Spleen (tissue), 7 donors: ENCODE data around the gene SLC30A3.

Experiments used
- POLR2A ChIP-seq, 3 donors: fragments of 450-650 bp; IDR thresholded peaks; one replicate each; pipeline ENCODE4 v1.5.1; 2017; ENCODE audit warnings: antibody characterized with exemption in 3 of 3, mild to moderate bottlenecking in 1 of 3
- POLR2AphosphoS5 ChIP-seq, 3 donors: sonication (generic); formaldehyde crosslinking; IDR thresholded peaks; one replicate each; pipeline ENCODE4 v1.5.1; 2017; ENCODE audit warnings: antibody characterized with exemption in 3 of 3
- TF ChIP-seq, protein P1 (sequence below), 11 experiments: fragments of 200-600 bp in 7 of 11; fragments of 450-650 bp in 4 of 11; sonication (generic) in 4 of 11; IDR thresholded peaks in 8 of 11; conservative IDR thresholded peaks in 3 of 11; 1 replicate in 7 of 11; 2 replicates in 4 of 11; pipeline versions ENCODE4 v1.4.0 to v1.8.0; 2016 to 2021; ENCODE audit warnings: antibody characterized with exemption in 11 of 11, inconsistent platforms in 4 of 11, mild to moderate bottlenecking in 1 of 11
- donor health status: DM: no; HTN: no; CAD: no; lungs with moderate emphysema.
- donor health status: DM: no; HTN: no; CAD: no.
- donor health status: DM: no; HTN: no; CAD: no.

DNA sequence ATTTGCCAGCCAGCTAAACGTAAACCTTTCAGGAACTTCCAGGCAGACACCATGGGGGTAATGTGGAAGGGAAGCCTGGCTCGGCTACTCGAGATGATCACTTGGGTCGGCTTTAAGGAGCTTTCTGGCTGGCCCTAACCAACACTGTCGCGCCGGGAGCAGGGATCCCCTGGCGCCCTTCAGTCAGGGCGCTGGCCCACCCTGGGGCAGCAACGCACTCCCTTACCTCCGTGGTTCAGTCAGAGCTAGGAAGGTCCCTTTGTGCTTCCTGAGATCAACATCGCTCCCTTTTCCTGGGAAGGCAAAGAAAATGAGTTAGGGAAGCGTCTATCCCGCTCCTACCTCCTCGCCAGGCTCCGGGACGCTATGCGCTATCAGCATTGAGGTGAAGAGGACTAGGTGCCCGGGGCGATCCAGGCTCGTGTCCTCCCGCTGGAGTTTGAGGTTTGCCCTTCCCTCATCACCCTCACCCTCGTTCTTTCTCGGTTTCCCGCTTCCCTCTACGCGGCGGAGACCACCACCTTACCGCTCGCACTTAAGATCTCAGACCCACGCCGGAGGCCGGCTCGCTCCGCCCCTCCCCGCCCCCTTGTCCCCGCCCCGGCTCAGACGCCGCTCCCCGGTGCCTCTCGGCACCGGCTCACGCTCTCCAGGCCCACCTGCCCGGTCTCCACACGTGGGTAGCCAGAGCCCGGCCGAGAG, 51.5 kb downstream of the SLC30A3 start:
- TF ChIP-seq, protein P1, sequence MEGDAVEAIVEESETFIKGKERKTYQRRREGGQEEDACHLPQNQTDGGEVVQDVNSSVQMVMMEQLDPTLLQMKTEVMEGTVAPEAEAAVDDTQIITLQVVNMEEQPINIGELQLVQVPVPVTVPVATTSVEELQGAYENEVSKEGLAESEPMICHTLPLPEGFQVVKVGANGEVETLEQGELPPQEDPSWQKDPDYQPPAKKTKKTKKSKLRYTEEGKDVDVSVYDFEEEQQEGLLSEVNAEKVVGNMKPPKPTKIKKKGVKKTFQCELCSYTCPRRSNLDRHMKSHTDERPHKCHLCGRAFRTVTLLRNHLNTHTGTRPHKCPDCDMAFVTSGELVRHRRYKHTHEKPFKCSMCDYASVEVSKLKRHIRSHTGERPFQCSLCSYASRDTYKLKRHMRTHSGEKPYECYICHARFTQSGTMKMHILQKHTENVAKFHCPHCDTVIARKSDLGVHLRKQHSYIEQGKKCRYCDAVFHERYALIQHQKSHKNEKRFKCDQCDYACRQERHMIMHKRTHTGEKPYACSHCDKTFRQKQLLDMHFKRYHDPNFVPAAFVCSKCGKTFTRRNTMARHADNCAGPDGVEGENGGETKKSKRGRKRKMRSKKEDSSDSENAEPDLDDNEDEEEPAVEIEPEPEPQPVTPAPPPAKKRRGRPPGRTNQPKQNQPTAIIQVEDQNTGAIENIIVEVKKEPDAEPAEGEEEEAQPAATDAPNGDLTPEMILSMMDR (IDR thresholded peaks at IDR 0.05 in 8 of 11, conservative IDR thresholded peaks at IDR 0.05 in 3 of 11), result no peak
- no peak for TF ChIP-seq POLR2AphosphoS5 (IDR thresholded peaks at IDR 0.05)
- no peak for TF ChIP-seq POLR2A (IDR thresholded peaks at IDR 0.05)
